HUES48 (cell line): ENCODE results near the gene TNRC6C.

Experiments used
- H3K27ac ChIP-seq: one replicate; pipeline ENCODE4 v1.7.0; 2013; ENCODE audit warnings: low read depth, low read length, inconsistent platforms
- H3K27me3 ChIP-seq: 2 replicates; pipeline ENCODE4 v1.6.1; 2013; ENCODE audit warnings: mild to moderate bottlenecking, low read length; ENCODE audit not compliant: control insufficient read depth, insufficient read depth
- H3K36me3 ChIP-seq: 2 replicates; pipeline ENCODE4 v1.6.1; 2013; ENCODE audit warnings: low read length; ENCODE audit not compliant: control insufficient read depth, insufficient read depth
- H3K4me1 ChIP-seq: 2 replicates; pipeline ENCODE4 v1.6.1; 2013; ENCODE audit warnings: mild to moderate bottlenecking, low read length; ENCODE audit not compliant: control insufficient read depth, insufficient read depth
- H3K4me3 ChIP-seq: 2 replicates; pipeline ENCODE4 v1.5.1; 2013; ENCODE audit warnings: mild to moderate bottlenecking, low read depth, low read length
- H3K9ac ChIP-seq: 2 replicates; pipeline ENCODE4 v1.6.1; 2013; ENCODE audit warnings: mild to moderate bottlenecking, low read depth, low read length, moderate library complexity
- H3K9me3 ChIP-seq: 2 replicates; pipeline ENCODE4 v1.6.1; 2013; ENCODE audit warnings: low read length; ENCODE audit not compliant: control insufficient read depth, insufficient read depth

Gene TNRC6C

DNA sequence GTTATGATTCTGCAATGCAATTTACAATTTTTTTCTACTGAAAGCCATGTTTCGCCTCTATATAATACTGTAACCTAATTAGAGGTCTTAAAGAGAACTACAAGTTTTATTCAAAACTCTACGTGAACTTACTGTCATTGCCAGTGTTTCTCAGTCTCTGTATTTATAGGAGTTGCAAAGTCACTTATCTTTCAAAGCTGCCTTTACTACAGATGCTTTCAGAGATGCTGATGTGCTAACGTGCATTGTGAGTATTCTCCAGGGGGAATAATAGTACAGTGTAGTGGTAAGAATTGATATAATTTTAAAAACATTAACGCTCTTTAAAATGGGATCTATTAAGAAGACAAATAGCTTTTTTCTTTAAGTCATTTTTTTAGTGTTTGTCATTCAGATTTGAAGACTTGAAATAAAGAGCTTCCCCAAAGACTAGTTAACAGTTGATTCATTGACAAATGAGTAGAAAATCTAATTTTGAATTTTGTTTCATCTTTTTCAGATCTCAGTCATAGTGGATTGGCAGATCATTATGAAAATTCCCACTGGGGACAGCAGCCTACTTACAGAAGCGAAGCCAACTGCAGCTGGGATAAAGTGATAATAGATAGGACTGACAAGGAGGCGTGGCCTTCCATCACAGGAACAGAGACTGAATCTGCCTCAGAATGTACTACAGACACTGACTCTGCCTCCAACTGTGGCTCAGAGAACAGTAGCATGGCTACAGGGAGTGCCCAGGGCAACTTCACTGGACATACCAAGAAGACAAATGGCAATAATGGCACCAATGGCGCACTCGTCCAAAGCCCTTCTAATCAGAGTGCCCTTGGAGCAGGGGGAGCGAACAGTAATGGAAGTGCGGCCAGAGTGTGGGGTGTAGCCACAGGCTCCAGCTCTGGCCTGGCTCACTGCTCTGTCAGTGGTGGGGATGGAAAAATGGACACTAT, 90.1 kb downstream of the TNRC6C start:
- H3K36me3 ChIP-seq, result peaks cover 29% of the 10 kb centered on the region
- H3K9me3 ChIP-seq, result no peaks in the 10 kb centered on the region
- H3K27ac ChIP-seq, result no peak overlapping the region
- no peak overlapping the region for H3K9ac ChIP-seq
- no peaks in the 10 kb centered on the region for H3K4me1 ChIP-seq
- no peak overlapping the region for H3K4me3 ChIP-seq
- H3K27me3 ChIP-seq, result no peaks in the 10 kb centered on the region

- H3K36me3 ChIP-seq, result peaks cover 37% of the 10 kb centered on the region
- H3K27me3 ChIP-seq, result no peaks in the 10 kb centered on the region
- H3K4me1 ChIP-seq, result no peaks in the 10 kb centered on the region
- no peak overlapping the region for H3K27ac ChIP-seq
- no peak overlapping the region for H3K9ac ChIP-seq
- no peaks in the 10 kb centered on the region for H3K9me3 ChIP-seq
- no peak overlapping the region for H3K4me3 ChIP-seq
Measured at GRCh38 chr17:78049609-78050008, 91.1 kb downstream of the TNRC6C start.

- Histone ChIP-seq H3K27me3 (no peaks in the 10 kb centered on the region), H3K4me1 (no peaks in the 10 kb centered on the region), H3K4me3 (no peak overlapping the region), H3K9ac (no peak overlapping the region), H3K9me3 (no peaks in the 10 kb centered on the region), H3K27ac (no peak overlapping the region), H3K36me3 (peaks cover 38% of the 10 kb centered on the region)
Measured at GRCh38 chr17:78051186-78051972, 92.9 kb downstream of the TNRC6C start.

DNA sequence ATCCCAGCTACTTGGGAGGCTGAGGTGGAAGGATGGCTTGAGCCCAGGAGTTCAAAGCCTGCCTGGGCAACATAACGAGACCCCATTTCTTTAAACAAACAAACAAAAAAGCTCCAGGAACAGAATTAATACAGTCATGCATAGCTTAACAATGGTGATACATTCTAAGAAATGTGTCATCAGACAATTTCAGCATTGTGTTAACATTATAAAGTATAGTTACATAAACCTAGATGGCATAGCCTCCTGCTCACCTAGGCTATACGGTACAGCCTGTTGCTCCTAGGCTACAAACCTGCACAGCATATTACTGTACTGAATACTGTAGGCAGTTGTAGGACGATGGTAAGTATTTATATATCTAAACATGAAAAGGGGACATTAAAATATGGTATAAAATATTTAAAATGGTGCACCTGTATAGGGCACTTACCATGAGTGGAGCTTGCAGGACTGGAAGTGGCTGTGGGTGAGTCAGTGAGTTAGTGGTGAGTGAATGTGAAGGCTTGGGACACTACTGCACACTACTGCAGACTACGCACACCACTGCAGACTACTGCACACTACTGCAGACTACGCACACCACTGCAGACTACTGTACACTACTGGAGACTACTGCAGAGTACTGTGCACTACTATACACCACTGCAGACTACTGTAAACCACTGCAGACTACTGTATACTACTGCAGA, 95.4 kb downstream of the TNRC6C start:
- Histone ChIP-seq H3K4me3 (no peak overlapping the region), H3K9me3 (no peaks in the 10 kb centered on the region), H3K9ac (no peak overlapping the region), H3K27me3 (no peaks in the 10 kb centered on the region), H3K4me1 (no peaks in the 10 kb centered on the region), H3K27ac (no peak overlapping the region), H3K36me3 (peaks cover 30% of the 10 kb centered on the region)

GRCh38 chr17:78057113-78057740, 98.7 kb downstream of the TNRC6C start:
- Histone ChIP-seq H3K27me3 (no peaks in the 10 kb centered on the region), H3K36me3 (peaks cover 9% of the 10 kb centered on the region), H3K4me1 (no peaks in the 10 kb centered on the region), H3K9ac (no peak overlapping the region), H3K9me3 (no peaks in the 10 kb centered on the region), H3K27ac (no peak overlapping the region), H3K4me3 (no peak overlapping the region)

GRCh38 chr17:78058001-78058400, 99.5 kb downstream of the TNRC6C start:
- H3K9ac ChIP-seq, result no peak overlapping the region
- H3K27ac ChIP-seq, result no peak overlapping the region
- no peaks in the 10 kb centered on the region for H3K4me1 ChIP-seq
- H3K4me3 ChIP-seq, result no peak overlapping the region
- H3K9me3 ChIP-seq, result no peaks in the 10 kb centered on the region
- H3K27me3 ChIP-seq, result no peaks in the 10 kb centered on the region
- H3K36me3 ChIP-seq, result peaks cover 9% of the 10 kb centered on the region

GRCh38 chr17:78058581-78058980, 100.1 kb downstream of the TNRC6C start:
- H3K36me3 ChIP-seq, result peaks cover 9% of the 10 kb centered on the region
- H3K4me3 ChIP-seq, result no peak overlapping the region
- H3K9ac ChIP-seq, result no peak overlapping the region
- no peak overlapping the region for H3K27ac ChIP-seq
- H3K27me3 ChIP-seq, result no peaks in the 10 kb centered on the region
- H3K9me3 ChIP-seq, result no peaks in the 10 kb centered on the region
- no peaks in the 10 kb centered on the region for H3K4me1 ChIP-seq

DNA sequence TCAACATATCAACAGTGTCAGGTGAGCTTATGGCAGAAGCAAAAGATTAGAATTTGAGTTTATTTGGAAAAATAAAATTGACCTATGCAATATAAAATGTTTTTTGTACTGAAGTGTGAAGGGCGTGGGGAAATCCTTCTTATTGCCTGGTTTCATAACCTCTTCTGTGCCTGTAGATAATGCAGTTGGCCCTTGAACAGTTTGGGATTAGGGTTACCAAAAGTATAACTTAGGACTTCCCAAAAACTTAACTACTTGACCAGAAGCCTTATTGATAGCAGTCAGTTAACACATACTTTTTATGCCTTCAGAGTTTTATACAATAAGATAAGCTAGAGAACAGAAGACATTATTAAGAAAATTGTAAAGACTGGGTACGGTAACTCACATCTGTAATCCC, 104.1 kb downstream of the TNRC6C start:
- Histone ChIP-seq H3K36me3 (peaks cover 2% of the 10 kb centered on the region; the same call in 1 of the 2 replicates), H3K9me3 (no peaks in the 10 kb centered on the region), H3K4me1 (no peaks in the 10 kb centered on the region), H3K4me3 (no peak overlapping the region), H3K27ac (no peak overlapping the region), H3K9ac (no peak overlapping the region), H3K27me3 (no peaks in the 10 kb centered on the region)

GRCh38 chr17:78063489-78063888, 105.0 kb downstream of the TNRC6C start:
- Histone ChIP-seq H3K9me3 (no peaks in the 10 kb centered on the region), H3K36me3 (peaks cover 10% of the 10 kb centered on the region), H3K27ac (no peak overlapping the region), H3K27me3 (no peaks in the 10 kb centered on the region), H3K9ac (no peak overlapping the region), H3K4me3 (no peak overlapping the region), H3K4me1 (no peaks in the 10 kb centered on the region)

- H3K4me3 ChIP-seq, result no peak overlapping the region
Measured at GRCh38 chr17:78064708-78065107, 106.2 kb downstream of the TNRC6C start.

More at GRCh38 chr17:78064708-78065107, 106.2 kb downstream of the TNRC6C start:
- H3K36me3 ChIP-seq, result peaks cover 21% of the 10 kb centered on the region
- H3K9me3 ChIP-seq, result no peaks in the 10 kb centered on the region
- no peak overlapping the region for H3K9ac ChIP-seq
- H3K4me1 ChIP-seq, result no peaks in the 10 kb centered on the region
- no peak overlapping the region for H3K27ac ChIP-seq
- no peaks in the 10 kb centered on the region for H3K27me3 ChIP-seq
